Measurements from ENCODE around the gene UNC13B. TPM values are rescaled to one million over a fixed set of nuclear protein-coding genes. Genes with fewer than 3 reads are reported as not detected.

Gene UNC13B
- total RNA-seq, 4 donors from 2014 or later, result 20.2 to 36.8 (median 29.0) TPM

GRCh38 chr9:35374910-35375309, 213.1 kb downstream of the UNC13B start:
- Histone ChIP-seq H3K9me3 (no peaks in the 10 kb centered on the region), H3K36me3 (peaks cover 3 to 68% (median 5%) of the 10 kb centered on the region in 3 donors), H3K4me1 (no peaks in the 10 kb centered on the region), H3K4me3 (no peak overlapping the region), H3K27me3 (no peaks in the 10 kb centered on the region), H3K27ac (no peak overlapping the region)
- intact Hi-C loops (cut with DNase I), result no loop called here
- 92 to 97% methylated on average over 5 of the region's 5 CpGs for WGBS, 2 donors
- DNase-seq, result no peak
- TF ChIP-seq POLR2A (IDR thresholded peaks at IDR 0.05) (no peak), CTCF (IDR thresholded peaks at IDR 0.05) (no peak)

DNA sequence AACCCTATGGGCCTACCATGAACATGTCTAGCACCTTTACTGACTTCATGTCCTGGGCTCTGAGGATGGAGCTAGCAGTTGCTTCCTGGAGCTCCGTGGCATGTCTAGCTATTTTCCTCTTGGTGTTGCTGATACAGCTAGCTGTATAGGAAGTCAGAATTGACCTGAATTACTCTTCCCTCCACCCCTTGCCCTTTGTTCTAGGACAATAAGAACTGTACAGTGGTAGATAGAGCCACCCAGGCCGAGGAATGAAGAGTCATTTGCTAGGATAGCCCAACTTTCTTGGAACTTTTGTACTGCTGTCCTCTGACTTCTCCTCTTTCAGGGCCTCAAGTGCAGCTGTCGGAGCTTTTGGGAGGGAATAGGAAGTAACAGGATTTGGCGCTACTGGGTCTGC, 218.2 kb downstream of the UNC13B start:
- no peak overlapping the region for H3K4me3 ChIP-seq

GRCh38 chr9:35380619-35381018, 218.8 kb downstream of the UNC13B start:
- Histone ChIP-seq H3K4me1 (no peaks in the 10 kb centered on the region), H3K27me3 (no peaks in the 10 kb centered on the region), H3K36me3 (peaks cover 0 to 89% (median 0%) of the 10 kb centered on the region in 3 donors), H3K27ac (no peak overlapping the region), H3K4me3 (no peak overlapping the region), H3K9me3 (no peaks in the 10 kb centered on the region)
- TF ChIP-seq CTCF (IDR thresholded peaks at IDR 0.05), result no peak
- no peak for TF ChIP-seq POLR2A (IDR thresholded peaks at IDR 0.05)
- 93% methylated on average over 2 of the region's 2 CpGs; no CpG with 5 or more reads in 1 of the 2 donors for WGBS, 2 donors
- intact Hi-C loops (cut with DNase I), result no loop called here
- DNase-seq, result no peak

More for the DNA sequence above, 218.2 kb downstream of the UNC13B start:
- no peaks in the 10 kb centered on the region for H3K9me3 ChIP-seq
- no peak for DNase-seq
- H3K27ac ChIP-seq, result no peak overlapping the region
- H3K4me1 ChIP-seq, result no peaks in the 10 kb centered on the region
- no peaks in the 10 kb centered on the region for H3K27me3 ChIP-seq
- peaks cover 0 to 89% (median 0%) of the 10 kb centered on the region in 3 donors for H3K36me3 ChIP-seq
- WGBS, 2 donors, result 76 to 87% methylated on average over 2 to 4 of the region's 4 CpGs
- TF ChIP-seq POLR2A (IDR thresholded peaks at IDR 0.05) (no peak), CTCF (IDR thresholded peaks at IDR 0.05) (no peak)
- intact Hi-C loops (cut with DNase I), result no loop called here

DNA sequence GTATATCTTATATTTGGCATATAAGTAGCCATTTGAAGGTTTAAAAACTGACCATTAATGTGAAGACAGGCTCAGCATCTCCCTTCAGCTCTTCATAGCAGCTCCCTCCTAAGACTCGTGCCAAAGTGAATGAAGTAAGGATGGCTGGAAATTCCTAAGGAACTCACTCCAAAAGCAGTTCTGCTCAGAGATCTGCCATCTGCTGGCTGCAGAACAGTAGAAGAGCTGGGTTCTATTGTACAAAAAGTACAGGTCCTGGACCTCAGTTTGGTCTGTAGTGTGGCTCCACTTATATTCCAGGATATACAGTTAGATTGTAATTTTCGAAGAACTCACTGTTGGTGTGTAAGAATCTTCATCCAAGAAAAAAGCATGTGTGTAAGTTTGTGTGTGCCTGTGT, 223.2 kb downstream of the UNC13B start:
- DNase-seq, result no peak
- Histone ChIP-seq H3K4me1 (no peaks in the 10 kb centered on the region), H3K4me3 (no peak overlapping the region), H3K9me3 (no peaks in the 10 kb centered on the region), H3K27me3 (no peaks in the 10 kb centered on the region), H3K36me3 (peaks cover 0 to 100% (median 0%) of the 10 kb centered on the region in 3 donors), H3K27ac (no peak overlapping the region)
- intact Hi-C loops (cut with DNase I), result no loop called here
- 57 to 70% methylated on average over 2 of the region's 2 CpGs for WGBS, 2 donors
- TF ChIP-seq POLR2A (IDR thresholded peaks at IDR 0.05) (no peak), CTCF (IDR thresholded peaks at IDR 0.05) (peak in 2 of 6 experiments; percentile 11 to 25)

DNA sequence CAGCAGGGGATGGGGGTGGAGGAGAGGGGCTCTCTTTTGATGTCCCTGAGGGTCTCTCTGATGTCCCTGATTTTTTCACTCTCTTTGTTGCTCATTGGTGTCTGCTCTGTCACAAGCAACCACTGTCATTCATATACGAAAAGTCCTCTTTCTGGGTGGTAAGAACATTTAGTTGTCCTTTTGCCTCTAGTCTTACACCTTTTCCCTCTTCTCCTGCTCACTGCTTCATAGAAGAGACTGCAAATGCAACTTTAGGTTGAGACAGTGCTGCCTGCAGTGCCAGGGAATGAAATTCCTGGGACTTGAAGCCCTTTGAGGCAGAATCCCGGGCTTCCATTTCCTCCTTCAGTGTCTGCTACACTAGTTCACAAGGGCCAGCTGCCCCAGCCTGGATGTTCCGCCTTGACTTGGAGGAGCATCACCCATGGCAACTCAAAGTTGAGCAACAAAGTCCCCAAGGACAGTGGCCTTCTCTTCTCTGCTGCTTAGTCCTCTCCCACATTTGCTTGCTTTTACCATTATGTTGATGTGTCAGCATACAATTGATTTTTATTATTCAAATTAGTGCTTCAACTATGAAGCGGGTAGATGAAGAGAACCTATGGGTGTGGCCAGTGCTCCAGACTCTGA, 233.4 kb downstream of the UNC13B start:
- TF ChIP-seq CTCF (IDR thresholded peaks at IDR 0.05) (no peak), POLR2A (IDR thresholded peaks at IDR 0.05) (no peak)
- intact Hi-C loops (cut with DNase I), result no loop called here
- Histone ChIP-seq H3K36me3 (peaks cover 5 to 96% (median 10%) of the 10 kb centered on the region in 3 donors), H3K4me3 (no peak overlapping the region), H3K9me3 (no peaks in the 10 kb centered on the region), H3K27me3 (no peaks in the 10 kb centered on the region), H3K27ac (no peak overlapping the region), H3K4me1 (no peaks in the 10 kb centered on the region)
- no peak for DNase-seq
- WGBS, 2 donors, result 85 to 96% methylated on average over 4 of the region's 4 CpGs
